Cerebellar nuclear complex (tissue), 1 donor: ENCODE measurements around the gene CAPN10.

Source experiments
- DNase-seq, 2 experiments: peaks; one replicate each; lab custom pipeline; 2025; lab: John Stamatoyannopoulos, UW

The CAPN10 gene

GRCh38 chr2:240575101-240575965, 11.2 kb upstream of the CAPN10 start:
- no peak for DNase-seq

- no peak for DNase-seq
Observed at GRCh38 chr2:240576036-240576435, 10.5 kb upstream of the CAPN10 start.

- no peak for DNase-seq
Observed at GRCh38 chr2:240576436-240577205, 9.9 kb upstream of the CAPN10 start.

GRCh38 chr2:240577281-240578109, 9.0 kb upstream of the CAPN10 start:
- DNase-seq = no peak

GRCh38 chr2:240578110-240578450, 8.5 kb upstream of the CAPN10 start:
- DNase-seq = no peak

- DNase-seq = no peak
Observed at GRCh38 chr2:240578488-240578887, 8.0 kb upstream of the CAPN10 start.

GRCh38 chr2:240579071-240579762, 7.3 kb upstream of the CAPN10 start:
- no peak for DNase-seq

GRCh38 chr2:240579771-240580614, 6.5 kb upstream of the CAPN10 start:
- no peak for DNase-seq

GRCh38 chr2:240581811-240582210, 4.7 kb upstream of the CAPN10 start:
- no peak for DNase-seq

- DNase-seq = no peak
Observed at GRCh38 chr2:240582781-240583180, 3.8 kb upstream of the CAPN10 start.

- DNase-seq = no peak
Observed at GRCh38 chr2:240583774-240584173, 2.8 kb upstream of the CAPN10 start.

- DNase-seq = no peak
Observed at GRCh38 chr2:240584486-240585031, 2.0 kb upstream of the CAPN10 start.

- DNase-seq = no peak
Observed at GRCh38 chr2:240585101-240585500, 1.4 kb upstream of the CAPN10 start.

GRCh38 chr2:240585681-240586197, 795 bp upstream of the CAPN10 start:
- DNase-seq = no peak

GRCh38 chr2:240586919-240587800, 626 bp downstream of the CAPN10 start:
- no peak for DNase-seq

- DNase-seq = no peak
Observed at GRCh38 chr2:240588006-240588655, 1.6 kb downstream of the CAPN10 start.

- DNase-seq = no peak
Observed at GRCh38 chr2:240588669-240589068, 2.1 kb downstream of the CAPN10 start.

GRCh38 chr2:240589375-240589774, 2.8 kb downstream of the CAPN10 start:
- no peak for DNase-seq
